Endothelial cell (in vitro differentiated cells): Measurements from ENCODE around the gene SSU72. TPM values are rescaled to one million over a fixed set of nuclear protein-coding genes. Genes with fewer than 3 reads are reported as not detected.

Source experiments
- DNase-seq: peaks from one replicate; pipeline ENCODE4 v3.0.0; 2021; ENCODE audit warnings: low spot score
- H3K27ac Mint-ChIP-seq: one replicate; pipeline ENCODE4 v1.8.0; 2021; ENCODE audit warnings: mixed read lengths, inconsistent platforms; ENCODE audit not compliant: unreplicated experiment
- H3K27me3 Mint-ChIP-seq: one replicate; pipeline ENCODE4 v1.8.0; 2021; ENCODE audit warnings: mild to moderate bottlenecking, moderate library complexity, mixed read lengths, inconsistent platforms; ENCODE audit not compliant: unreplicated experiment
- H3K36me3 Mint-ChIP-seq: one replicate; pipeline ENCODE4 v1.8.0; 2021; ENCODE audit warnings: mild to moderate bottlenecking, low read depth, mixed read lengths, inconsistent platforms; ENCODE audit not compliant: unreplicated experiment
- H3K4me1 Mint-ChIP-seq: one replicate; pipeline ENCODE4 v1.8.0; 2021; ENCODE audit warnings: mild to moderate bottlenecking, mixed read lengths, inconsistent platforms; ENCODE audit not compliant: unreplicated experiment
- H3K4me3 Mint-ChIP-seq: one replicate; pipeline ENCODE4 v1.8.0; 2021; ENCODE audit warnings: mild to moderate bottlenecking, mixed read lengths, inconsistent platforms; ENCODE audit not compliant: unreplicated experiment
- H3K9me3 Mint-ChIP-seq: one replicate; pipeline ENCODE4 v1.8.0; 2021; ENCODE audit warnings: mixed read lengths, inconsistent platforms; ENCODE audit not compliant: unreplicated experiment
- total RNA-seq: library from RNA; stranded (reverse); fragmentation: NEBNext Ultra II Directional; extraction: Animal tissue kit (Norgen Biotek cat#: 25700); gene quantifications from one replicate; pipeline ENCODE4 v1.2.1, GENCODE V29; 2021; ENCODE audit not compliant: unreplicated experiment
- TF ChIP-seq, protein P1 (sequence below): fragments of 200-600 bp; sonication (generic); IDR thresholded peaks from one replicate; pipeline ENCODE4 v1.5.0; 2021; ENCODE audit warnings: antibody characterized with exemption; ENCODE audit not compliant: unreplicated experiment

Gene SSU72
- total RNA-seq, 1 donor from 2014 or later: 114 TPM

GRCh38 chr1:1612104-1612400 lies 37.4 kb upstream of the SSU72 start:
- H3K4me1 Mint-ChIP-seq: peaks cover 37% of the 10 kb centered on the region
- H3K27ac Mint-ChIP-seq: peak overlapping the region; percentile 70
- no peaks in the 10 kb centered on the region for H3K9me3 Mint-ChIP-seq
- DNase-seq: no peak
- H3K36me3 Mint-ChIP-seq: peaks cover 9% of the 10 kb centered on the region
- H3K4me3 Mint-ChIP-seq: peak overlapping the region; percentile 7
- TF ChIP-seq, protein P1, sequence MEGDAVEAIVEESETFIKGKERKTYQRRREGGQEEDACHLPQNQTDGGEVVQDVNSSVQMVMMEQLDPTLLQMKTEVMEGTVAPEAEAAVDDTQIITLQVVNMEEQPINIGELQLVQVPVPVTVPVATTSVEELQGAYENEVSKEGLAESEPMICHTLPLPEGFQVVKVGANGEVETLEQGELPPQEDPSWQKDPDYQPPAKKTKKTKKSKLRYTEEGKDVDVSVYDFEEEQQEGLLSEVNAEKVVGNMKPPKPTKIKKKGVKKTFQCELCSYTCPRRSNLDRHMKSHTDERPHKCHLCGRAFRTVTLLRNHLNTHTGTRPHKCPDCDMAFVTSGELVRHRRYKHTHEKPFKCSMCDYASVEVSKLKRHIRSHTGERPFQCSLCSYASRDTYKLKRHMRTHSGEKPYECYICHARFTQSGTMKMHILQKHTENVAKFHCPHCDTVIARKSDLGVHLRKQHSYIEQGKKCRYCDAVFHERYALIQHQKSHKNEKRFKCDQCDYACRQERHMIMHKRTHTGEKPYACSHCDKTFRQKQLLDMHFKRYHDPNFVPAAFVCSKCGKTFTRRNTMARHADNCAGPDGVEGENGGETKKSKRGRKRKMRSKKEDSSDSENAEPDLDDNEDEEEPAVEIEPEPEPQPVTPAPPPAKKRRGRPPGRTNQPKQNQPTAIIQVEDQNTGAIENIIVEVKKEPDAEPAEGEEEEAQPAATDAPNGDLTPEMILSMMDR: no peak
- H3K27me3 Mint-ChIP-seq: peaks cover 13% of the 10 kb centered on the region

DNA sequence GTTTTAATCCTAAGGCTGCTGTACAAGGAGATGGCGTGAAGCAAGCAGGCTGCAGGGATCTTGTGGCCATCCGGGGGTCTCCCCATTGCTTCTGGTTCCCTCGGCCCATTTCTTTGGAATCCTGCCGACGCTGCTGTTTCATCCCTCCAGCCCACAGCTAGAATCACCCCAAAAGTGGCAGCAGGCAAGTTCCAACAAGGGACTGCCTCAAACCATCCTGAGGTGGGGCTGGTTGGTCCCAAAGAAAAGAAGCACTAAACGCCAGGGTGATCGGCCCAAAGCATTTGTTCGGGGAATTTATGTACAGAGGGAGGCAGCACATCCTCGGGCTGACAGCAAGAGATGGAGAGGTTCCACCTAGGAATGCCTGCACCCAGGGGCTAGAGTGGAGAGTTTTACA lies 36.1 kb upstream of the SSU72 start:
- Mint-ChIP-seq H3K27me3 (peaks cover 12% of the 10 kb centered on the region), H3K36me3 (peaks cover 13% of the 10 kb centered on the region), H3K4me3 (peak overlapping the region; percentile 69), H3K4me1 (peaks cover 38% of the 10 kb centered on the region), H3K9me3 (no peaks in the 10 kb centered on the region), H3K27ac (peak overlapping the region; percentile 81)
- TF ChIP-seq, protein P1: no peak
- DNase-seq: no peak

DNA sequence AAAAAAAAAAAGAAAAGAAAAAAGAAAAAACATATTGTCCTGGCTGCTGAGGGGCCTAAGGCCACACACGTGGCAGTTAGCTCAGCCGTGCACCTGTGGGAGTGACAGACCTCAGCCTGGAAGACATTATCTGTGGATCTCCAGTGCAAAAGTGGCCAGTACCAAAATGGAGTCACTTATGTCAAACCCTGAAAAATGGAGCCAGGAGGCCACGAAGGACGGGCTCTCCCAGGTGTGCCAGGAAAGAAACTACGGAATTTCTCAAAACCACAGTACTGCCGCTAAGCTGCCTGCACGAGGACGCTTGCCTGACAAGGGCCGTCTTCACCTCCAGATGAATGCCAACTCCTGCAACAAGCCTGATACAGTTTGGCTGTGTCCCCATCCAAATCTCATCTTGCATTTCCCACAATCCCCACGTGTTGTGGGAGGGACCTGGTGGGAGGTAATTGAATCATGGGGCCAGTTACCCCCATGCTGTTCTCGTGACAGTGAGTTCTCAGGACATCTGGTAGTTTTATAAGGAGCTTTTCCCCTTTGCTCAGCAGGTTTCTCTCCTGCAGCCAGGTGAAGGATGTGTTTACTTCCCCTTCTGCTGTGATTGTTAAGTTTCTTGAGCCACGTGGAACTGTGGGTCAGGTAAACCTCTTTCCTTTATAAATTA lies 35.3 kb upstream of the SSU72 start:
- H3K27me3 Mint-ChIP-seq: peaks cover 11% of the 10 kb centered on the region
- TF ChIP-seq, protein P1: no peak
- H3K36me3 Mint-ChIP-seq: peaks cover 13% of the 10 kb centered on the region
- H3K4me3 Mint-ChIP-seq: no peak overlapping the region
- no peaks in the 10 kb centered on the region for H3K9me3 Mint-ChIP-seq
- DNase-seq: no peak
- no peak overlapping the region for H3K27ac Mint-ChIP-seq
- H3K4me1 Mint-ChIP-seq: peaks cover 37% of the 10 kb centered on the region

DNA sequence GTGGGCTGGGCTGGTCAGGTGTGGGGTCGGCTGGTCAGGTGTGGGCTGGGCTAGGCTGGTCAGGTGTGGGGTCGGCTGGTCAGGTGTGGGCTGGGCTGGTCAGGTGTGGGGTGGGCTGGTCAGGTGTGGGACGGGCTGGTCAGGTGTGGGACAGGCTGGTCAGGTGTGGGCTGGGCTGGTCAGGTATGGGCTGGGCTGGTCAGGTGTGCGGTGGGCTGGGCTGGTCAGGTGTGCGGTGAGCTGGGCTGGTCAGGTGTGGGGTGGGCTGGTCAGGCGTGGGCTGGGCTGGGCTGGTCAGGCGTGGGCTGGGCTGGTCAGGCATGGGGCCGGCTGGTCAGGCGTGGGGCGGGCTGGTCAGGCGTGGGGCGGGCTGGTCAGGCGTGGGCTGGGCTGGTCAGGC lies 31.6 kb upstream of the SSU72 start:
- no peak overlapping the region for H3K27ac Mint-ChIP-seq
- DNase-seq: no peak
- H3K9me3 Mint-ChIP-seq: no peaks in the 10 kb centered on the region
- H3K4me1 Mint-ChIP-seq: peaks cover 14% of the 10 kb centered on the region
- TF ChIP-seq, protein P1: no peak
- H3K36me3 Mint-ChIP-seq: peaks cover 8% of the 10 kb centered on the region
- no peak overlapping the region for H3K4me3 Mint-ChIP-seq
- peaks cover 6% of the 10 kb centered on the region for H3K27me3 Mint-ChIP-seq

DNA sequence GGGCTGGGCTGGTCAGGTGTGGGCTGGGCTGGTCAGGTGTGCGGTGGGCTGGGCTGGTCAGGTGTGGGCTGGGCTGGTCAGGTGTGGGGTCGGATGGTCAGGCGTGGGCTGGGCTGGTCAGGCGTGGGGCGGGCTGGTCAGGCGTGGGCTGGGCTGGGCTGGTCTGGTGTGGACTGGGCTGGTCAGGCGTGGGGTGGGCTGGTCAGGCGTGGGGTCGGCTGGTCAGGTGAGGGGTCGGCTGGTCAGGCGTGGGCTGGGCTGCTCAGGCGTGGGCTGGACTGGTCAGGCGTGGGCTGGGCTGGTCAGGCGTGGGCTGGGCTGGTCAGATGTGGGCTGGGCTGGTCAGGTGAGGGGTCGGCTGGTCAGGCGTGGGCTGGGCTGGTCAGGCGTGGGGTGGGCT lies 31.1 kb upstream of the SSU72 start:
- peaks cover 8% of the 10 kb centered on the region for H3K36me3 Mint-ChIP-seq
- H3K27ac Mint-ChIP-seq: no peak overlapping the region
- H3K9me3 Mint-ChIP-seq: no peaks in the 10 kb centered on the region
- no peak for DNase-seq
- peaks cover 6% of the 10 kb centered on the region for H3K27me3 Mint-ChIP-seq
- no peak overlapping the region for H3K4me3 Mint-ChIP-seq
- TF ChIP-seq, protein P1: no peak
- peaks cover 9% of the 10 kb centered on the region for H3K4me1 Mint-ChIP-seq
